ENCODE measurements around the gene KIAA1549.

The KIAA1549 gene

DNA sequence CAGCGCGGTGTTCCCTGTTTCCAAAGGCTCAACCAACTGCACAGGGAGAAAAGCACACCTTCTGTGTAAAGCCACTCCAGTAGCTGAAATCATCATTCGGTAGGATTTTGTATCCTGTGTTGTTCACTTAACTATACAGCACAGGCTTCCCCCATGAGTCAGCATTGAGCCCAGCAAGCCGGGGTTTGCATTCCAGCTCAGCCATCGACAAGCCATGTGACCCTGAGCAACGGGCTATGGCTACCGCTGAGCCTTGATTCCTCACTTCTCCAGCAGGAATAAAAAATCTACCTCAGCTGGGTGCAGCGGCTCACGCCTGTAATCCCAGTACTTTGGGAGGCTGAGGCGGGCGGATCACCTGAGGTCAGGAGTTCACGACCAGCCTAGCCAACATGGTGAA is 139.1 kb downstream of the KIAA1549 start:
- TF ChIP-seq CTCF (conservative IDR thresholded peaks at IDR 0.05; ENCODE audit: low read depth, low read length), result no peak
- H3K4me3 ChIP-seq (ENCODE audit: low read depth, low read length), result no peak overlapping the region
- peak; percentile 90 for DNase-seq (ENCODE audit: low read depth)

- TF ChIP-seq CTCF (conservative IDR thresholded peaks at IDR 0.05; ENCODE audit: low read depth, low read length), result no peak
Measured at GRCh38 chr7:138838166-138838565, 143.0 kb downstream of the KIAA1549 start.

GRCh38 chr7:138837627-138838026 is 143.6 kb downstream of the KIAA1549 start:
- no peak for TF ChIP-seq CTCF (conservative IDR thresholded peaks at IDR 0.05; ENCODE audit: low read depth, low read length)
- peak; percentile 8 for DNase-seq (ENCODE audit: low read depth)
- H3K4me3 ChIP-seq (ENCODE audit: low read depth, low read length), result no peak overlapping the region

More at GRCh38 chr7:138838166-138838565, 143.0 kb downstream of the KIAA1549 start:
- DNase-seq (ENCODE audit: low read depth), result no peak
- no peak overlapping the region for H3K4me3 ChIP-seq (ENCODE audit: low read depth, low read length)

- no peak for TF ChIP-seq CTCF (conservative IDR thresholded peaks at IDR 0.05; ENCODE audit: low read depth, low read length)
- no peak overlapping the region for H3K4me3 ChIP-seq (ENCODE audit: low read depth, low read length)
- no peak for DNase-seq (ENCODE audit: low read depth)
Measured at GRCh38 chr7:138835087-138835486, 146.1 kb downstream of the KIAA1549 start.

DNA sequence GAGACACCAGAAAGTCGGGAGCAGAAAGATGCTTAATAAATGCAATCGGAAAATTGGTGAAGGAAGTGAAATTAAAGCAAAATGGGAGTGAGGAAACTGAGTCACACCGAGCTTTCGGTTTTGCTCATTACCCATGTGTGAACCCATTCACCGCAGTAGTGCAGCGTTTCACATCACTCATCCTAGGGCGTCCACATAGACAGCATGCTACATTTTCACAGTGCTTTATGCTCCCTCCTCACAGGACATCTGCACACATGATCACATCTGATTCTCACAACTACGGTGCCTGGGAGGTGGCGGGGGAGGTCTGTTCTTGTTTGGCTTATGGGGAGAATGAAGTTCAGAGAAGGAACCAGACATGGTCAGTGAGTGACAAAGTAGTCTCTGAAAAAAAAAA is 146.6 kb downstream of the KIAA1549 start:
- no peak overlapping the region for H3K4me3 ChIP-seq (ENCODE audit: low read depth, low read length)
- no peak for DNase-seq (ENCODE audit: low read depth)
- TF ChIP-seq CTCF (conservative IDR thresholded peaks at IDR 0.05; ENCODE audit: low read depth, low read length), result no peak

DNA sequence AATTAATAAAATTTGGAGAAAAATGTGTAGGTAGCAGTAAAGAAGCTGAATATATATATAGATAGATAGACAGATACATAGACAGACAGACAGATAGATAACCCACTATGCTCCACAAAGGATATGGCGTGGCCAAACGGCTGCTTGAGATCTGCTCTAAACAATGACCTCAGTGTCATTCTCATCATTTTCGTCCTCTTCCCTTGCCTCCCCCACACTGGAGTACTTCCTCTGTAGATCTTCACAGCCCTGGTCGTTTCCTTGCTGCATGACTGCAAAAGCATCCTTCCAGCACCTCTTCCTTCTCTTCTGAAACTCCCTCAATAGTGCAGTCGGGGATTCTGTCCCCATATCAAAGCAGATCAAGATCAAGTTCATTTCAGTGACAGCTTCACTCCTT is 147.6 kb downstream of the KIAA1549 start:
- TF ChIP-seq CTCF (conservative IDR thresholded peaks at IDR 0.05; ENCODE audit: low read depth, low read length), result no peak
- no peak overlapping the region for H3K4me3 ChIP-seq (ENCODE audit: low read depth, low read length)
- no peak for DNase-seq (ENCODE audit: low read depth)

- no peak for TF ChIP-seq CTCF (conservative IDR thresholded peaks at IDR 0.05; ENCODE audit: low read depth, low read length)
- DNase-seq (ENCODE audit: low read depth), result no peak
- H3K4me3 ChIP-seq (ENCODE audit: low read depth, low read length), result no peak overlapping the region
Measured at GRCh38 chr7:138832966-138833365, 148.2 kb downstream of the KIAA1549 start.

All from choroid plexus epithelial cell (primary cell).